HepG2 (cell line): Measurements from ENCODE around the gene FTL. TPM values are rescaled to one million over a fixed set of nuclear protein-coding genes. Genes with fewer than 3 reads are reported as not detected.
A peak's percentile ranks its signal among the peaks of the same experiment; 100 is the strongest.

ENCODE experiments used
- CREB1 ChIP-seq, 2 experiments: fragments of 450-650 bp in 1 of 2; IDR thresholded peaks; 2 replicates each; pipeline ENCODE4 v1.6.1; 2016 to 2017; ENCODE audit warnings: control low read depth in 1 of 2, mild to moderate bottlenecking in 1 of 2, missing compliant biosample characterization in 1 of 2, missing genetic modification characterization in 1 of 2
- HMG20B ChIP-seq: conservative IDR thresholded peaks from 2 replicates; pipeline ENCODE4 v1.6.1; 2016; ENCODE audit warnings: missing genetic modification reagents, missing compliant biosample characterization
- KMT2A ChIP-seq: sonication (generic); formaldehyde crosslinking; IDR thresholded peaks from 2 replicates; pipeline ENCODE4 v1.4.0; 2020; ENCODE audit warnings: missing genetic modification reagents
- NCOA5 ChIP-seq: sonication (generic); formaldehyde crosslinking; IDR thresholded peaks from 2 replicates; pipeline ENCODE4 v1.4.0; 2020; ENCODE audit warnings: missing genetic modification reagents
- NR2C2 ChIP-seq: sonication (generic); formaldehyde crosslinking; IDR thresholded peaks from 2 replicates; pipeline ENCODE4 v1.4.0; 2020; ENCODE audit warnings: missing genetic modification reagents, mild to moderate bottlenecking, moderate library complexity, borderline replicate concordance
- POLR2G ChIP-seq: fragments of 200-400 bp; formaldehyde crosslinking; IDR thresholded peaks from 2 replicates; pipeline ENCODE4 v1.6.1; 2018; ENCODE audit warnings: mild to moderate bottlenecking, low read depth, low read length, moderate library complexity
- SOX5 ChIP-seq: IDR thresholded peaks from 2 replicates; pipeline ENCODE4 v1.6.1; 2016; ENCODE audit warnings: borderline replicate concordance
- SOX6 ChIP-seq, 2 experiments: fragments of 450-650 bp in 1 of 2; sonication (generic) in 1 of 2; formaldehyde crosslinking in 1 of 2; IDR thresholded peaks; 2 replicates each; pipeline versions ENCODE4 v1.4.0 to v1.6.1; 2017 to 2020; ENCODE audit warnings: antibody characterized with exemption in 1 of 2, mild to moderate bottlenecking in 1 of 2, missing genetic modification reagents in 1 of 2
- STAG1 ChIP-seq: sonication (generic); formaldehyde crosslinking; IDR thresholded peaks from 2 replicates; pipeline ENCODE4 v1.4.0; 2020; ENCODE audit warnings: missing genetic modification reagents
- STAT5B ChIP-seq: sonication (generic); formaldehyde crosslinking; IDR thresholded peaks from 2 replicates; pipeline ENCODE4 v1.4.0; 2020; ENCODE audit warnings: missing genetic modification reagents
- TFE3 ChIP-seq: IDR thresholded peaks from 2 replicates; pipeline ENCODE4 v1.6.1; 2016
- ZBTB20 ChIP-seq: sonication (generic); formaldehyde crosslinking; IDR thresholded peaks from 2 replicates; pipeline ENCODE4 v1.8.1; 2023; ENCODE audit warnings: missing genetic modification reagents, low read depth, mild to moderate bottlenecking, borderline replicate concordance
- ZMYM3 ChIP-seq: sonication (generic); formaldehyde crosslinking; IDR thresholded peaks from 2 replicates; pipeline ENCODE4 v1.5.1; 2020; ENCODE audit warnings: mild to moderate bottlenecking, missing genetic modification reagents
- ZNF263 ChIP-seq: sonication (generic); formaldehyde crosslinking; IDR thresholded peaks from 2 replicates; pipeline ENCODE4 v1.4.0; 2020; ENCODE audit warnings: missing genetic modification reagents
- ZNF646 ChIP-seq: sonication (generic); formaldehyde crosslinking; IDR thresholded peaks from 2 replicates; pipeline ENCODE4 v1.9.0; 2021; ENCODE audit warnings: mild to moderate bottlenecking, missing genetic modification reagents
- ZNF788 ChIP-seq: sonication (generic); formaldehyde crosslinking; IDR thresholded peaks from 2 replicates; pipeline ENCODE4 v1.5.0; 2020; ENCODE audit warnings: mild to moderate bottlenecking, missing genetic modification reagents, borderline replicate concordance
- ZNF83 ChIP-seq: sonication (generic); formaldehyde crosslinking; IDR thresholded peaks from 2 replicates; pipeline ENCODE4 v1.4.0; 2020; ENCODE audit warnings: missing genetic modification reagents, mild to moderate bottlenecking, borderline replicate concordance
- polyA plus RNA-seq, 8 experiments: library from polyadenylated mRNA; depleted of rRNA in 3 of 8; stranded (reverse) in 7 of 8; unstranded in 1 of 8; fragments of >200 nt; fragmentation: Illumina TruSeq in 4 of 8; extraction: Trizol in 4 of 8; gene quantifications; 2 replicates each; pipeline versions ENCODE4 v1.2.1 to v1.2.3, GENCODE V29; 2011 to 2016; ENCODE audit warnings: low read depth in 4 of 8, missing spikeins in 1 of 8, mixed read lengths in 1 of 8; ENCODE audit not compliant: insufficient read depth in 1 of 8
- total RNA-seq, 5 experiments: library from RNA; depleted of rRNA; stranded (reverse); fragments of >200 nt; fragmentation: Illumina TruSeq; extraction: Trizol; gene quantifications; 2 replicates each; pipeline ENCODE4 v1.2.3, GENCODE V29; 2016; ENCODE audit warnings: low read depth in 1 of 5
- TF ChIP-seq, protein P1 (sequence below): sonication (generic); formaldehyde crosslinking; IDR thresholded peaks from 2 replicates; pipeline ENCODE4 v1.9.0; 2021; ENCODE audit warnings: missing genetic modification reagents, mild to moderate bottlenecking, borderline replicate concordance
- TF ChIP-seq, protein P2 (sequence below): IDR thresholded peaks from 2 replicates; pipeline ENCODE4 v1.6.1; 2012; ENCODE audit warnings: inconsistent platforms
- TF ChIP-seq, protein P3 (sequence below): sonication (generic); formaldehyde crosslinking; IDR thresholded peaks from 2 replicates; pipeline ENCODE4 v1.8.1; 2023; ENCODE audit warnings: mild to moderate bottlenecking, missing genetic modification reagents, borderline replicate concordance

FTL gene
- total and polyA plus RNA-seq, 2 of the 13 experiments (the other 11 are each of a cell fraction or from before 2014, with no cell fraction given), result 2,721 to 8,800 TPM

GRCh38 chr19:48950830-48951519 lies 14.1 kb upstream of the FTL start (continued):
- TF ChIP-seq ZNF646 (CRISPR knock-in tag) (no peak), ZNF788 (no peak), STAT5B (no peak), ZBTB20 (CRISPR knock-in tag) (no peak), STAG1 (CRISPR knock-in tag) (no peak), HMG20B (no peak), NCOA5 (CRISPR knock-in tag) (no peak), SOX5 (peak; percentile 33; the same call in 1 of the 2 replicates), KMT2A (CRISPR knock-in tag) (no peak), NR2C2 (CRISPR knock-in tag) (no peak), ZMYM3 (CRISPR knock-in tag) (peak; percentile 89), CREB1 (IDR thresholded peaks at IDR 0.05) (no peak), CREB1 (CRISPR knock-in tag; IDR thresholded peaks at IDR 0.05) (no peak), TFE3 (CRISPR knock-in tag) (no peak), ZNF83 (no peak), SOX6 (IDR thresholded peaks at IDR 0.05) (no peak), SOX6 (CRISPR knock-in tag; IDR thresholded peaks at IDR 0.05) (no peak), POLR2G (no peak), ZNF263 (CRISPR knock-in tag) (no peak)
- TF ChIP-seq, protein P1, sequence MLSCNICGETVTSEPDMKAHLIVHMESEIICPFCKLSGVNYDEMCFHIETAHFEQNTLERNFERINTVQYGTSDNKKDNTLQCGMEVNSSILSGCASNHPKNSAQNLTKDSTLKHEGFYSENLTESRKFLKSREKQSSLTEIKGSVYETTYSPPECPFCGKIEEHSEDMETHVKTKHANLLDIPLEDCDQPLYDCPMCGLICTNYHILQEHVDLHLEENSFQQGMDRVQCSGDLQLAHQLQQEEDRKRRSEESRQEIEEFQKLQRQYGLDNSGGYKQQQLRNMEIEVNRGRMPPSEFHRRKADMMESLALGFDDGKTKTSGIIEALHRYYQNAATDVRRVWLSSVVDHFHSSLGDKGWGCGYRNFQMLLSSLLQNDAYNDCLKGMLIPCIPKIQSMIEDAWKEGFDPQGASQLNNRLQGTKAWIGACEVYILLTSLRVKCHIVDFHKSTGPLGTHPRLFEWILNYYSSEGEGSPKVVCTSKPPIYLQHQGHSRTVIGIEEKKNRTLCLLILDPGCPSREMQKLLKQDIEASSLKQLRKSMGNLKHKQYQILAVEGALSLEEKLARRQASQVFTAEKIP, result no peak
- TF ChIP-seq, protein P2, sequence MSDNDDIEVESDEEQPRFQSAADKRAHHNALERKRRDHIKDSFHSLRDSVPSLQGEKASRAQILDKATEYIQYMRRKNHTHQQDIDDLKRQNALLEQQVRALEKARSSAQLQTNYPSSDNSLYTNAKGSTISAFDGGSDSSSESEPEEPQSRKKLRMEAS, result 0 out of 2 replicates have a peak, but pooled peaks have one; percentile 10
- TF ChIP-seq, protein P3, sequence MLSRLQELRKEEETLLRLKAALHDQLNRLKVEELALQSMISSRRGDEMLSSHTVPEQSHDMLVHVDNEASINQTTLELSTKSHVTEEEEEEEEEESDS (CRISPR knock-in tag), result no peak
